K562 (cell line): Measurements from ENCODE around the gene ALDH1A3. TPM values are rescaled to one million over a fixed set of nuclear protein-coding genes. Genes with fewer than 3 reads are reported as not detected.

Source experiments
- ATAC-seq: fragments of 200-7000 bp; cut with Tn5 transposase; 3 replicates; pipeline ENCODE4 v1.9.1; 2020; ENCODE audit warnings: moderate library complexity
- BruUV-seq: library from RNA; stranded (reverse); fragments of 400-500 nt; replicated peaks from 2 replicates; lab custom pipeline; 2021; lab: Mats Ljungman, UMichigan
- CTCF ChIA-PET: fragments of 300-600 bp; formaldehyde crosslinking; extraction: SDS; loops from one replicate; lab custom pipeline; 2021; ENCODE audit warnings: low intra/inter-chr PET ratio; lab: Yijun Ruan, JAX
- POLR2A ChIA-PET: fragments of 300-600, 350-650 bp; sonication (Branson Sonifier 250); formaldehyde crosslinking; extraction: SDS; loops from one replicate; lab custom pipeline; 2021; ENCODE audit warnings: antibody characterized with exemption, inconsistent platforms; lab: Yijun Ruan, JAX
- DNase-seq, 4 experiments: peaks; one replicate each; pipeline versions ENCODE4 v3.0.0 to v3.0.0-alpha.2; 2011 to 2018; ENCODE audit warnings: low spot score in 3 of 4, mixed read lengths in 3 of 4; ENCODE audit errors: extremely low read depth in 1 of 4
- FAIRE-seq: peaks from 2 replicates; lab custom pipeline; 2011; peaks lifted over from hg19 to GRCh38; lab: Jason Lieb, UNC
- H2AFZ ChIP-seq: 2 replicates; pipeline ENCODE4 v1.6.0; 2011; ENCODE audit warnings: low read depth, low read length, control low read depth, inconsistent platforms
- H3K27ac ChIP-seq: fragments of 200-600 bp; 3 replicates; pipeline ENCODE4 v1.8.0; 2011; ENCODE audit warnings: low read depth, mild to moderate bottlenecking, control low read depth, inconsistent platforms, low read length, moderate library complexity, mixed read lengths; ENCODE audit errors: extremely low read depth
- H3K27me3 ChIP-seq, 2 experiments: fragments of 300-600 bp in 1 of 2; 2 replicates in 1 of 2; 3 replicates in 1 of 2; pipeline versions ENCODE4 v1.6.0 to v1.8.0; 2011; ENCODE audit warnings: inconsistent platforms in 2 of 2, low read length in 2 of 2, mild to moderate bottlenecking in 1 of 2, mixed read lengths in 1 of 2, moderate library complexity in 1 of 2; ENCODE audit not compliant: control insufficient read depth in 2 of 2, insufficient read depth in 2 of 2
- H3K36me3 ChIP-seq: fragments of 300-600 bp; 3 replicates; pipeline ENCODE4 v1.8.0; 2011; ENCODE audit warnings: mild to moderate bottlenecking, low read length, inconsistent platforms; ENCODE audit not compliant: control insufficient read depth, insufficient read depth
- H3K4me1 ChIP-seq, 2 experiments: fragments of 200-600 bp in 1 of 2; replicated peaks in 1 of 2; 2 replicates in 1 of 2; 3 replicates in 1 of 2; pipeline versions ENCODE4 v1.5.1 to v1.8.0; 2011; ENCODE audit warnings: inconsistent platforms in 2 of 2, low read length in 2 of 2, mild to moderate bottlenecking in 1 of 2, mixed read lengths in 1 of 2, moderate library complexity in 1 of 2; ENCODE audit not compliant: control insufficient read depth in 2 of 2, insufficient read depth in 2 of 2
- H3K4me2 ChIP-seq: 2 replicates; pipeline ENCODE4 v1.6.1; 2011; ENCODE audit warnings: low read length, control low read depth, inconsistent platforms, mixed read lengths; ENCODE audit not compliant: insufficient read depth
- H3K4me3 ChIP-seq: fragments of 200-600 bp; sonication (generic), shearing (Covaris generic); 2 replicates; pipeline ENCODE4 v1.5.1; 2016; ENCODE audit warnings: control low read depth, inconsistent platforms
- H3K79me2 ChIP-seq: fragments of 200-600 bp; 3 replicates; pipeline ENCODE4 v1.8.0; 2011; ENCODE audit warnings: low read length, inconsistent platforms; ENCODE audit not compliant: control insufficient read depth, insufficient read depth
- H3K9ac ChIP-seq, 2 experiments: 2 replicates each; pipeline versions ENCODE4 v1.6.0 to v1.6.1; 2011; ENCODE audit warnings: low read depth in 2 of 2, low read length in 2 of 2, control low read depth in 1 of 2, inconsistent platforms in 1 of 2, mild to moderate bottlenecking in 1 of 2, mixed read lengths in 1 of 2; ENCODE audit not compliant: insufficient read depth in 1 of 2
- H3K9me1 ChIP-seq: one replicate; pipeline ENCODE4 v1.6.0; 2011; ENCODE audit warnings: inconsistent platforms, mild to moderate bottlenecking, low read length, moderate library complexity; ENCODE audit not compliant: control insufficient read depth, insufficient read depth
- H3K9me3 ChIP-seq: replicated peaks from 2 replicates; pipeline ENCODE4 v1.5.1; 2011; ENCODE audit warnings: low read depth, low read length, inconsistent platforms; ENCODE audit not compliant: control insufficient read depth, insufficient read depth
- H4K20me1 ChIP-seq: replicated peaks from 2 replicates; pipeline ENCODE4 v1.6.1; 2011; ENCODE audit warnings: low read length, inconsistent platforms, mixed read lengths; ENCODE audit not compliant: control insufficient read depth, insufficient read depth
- BRCA1 ChIP-seq, 2 experiments: fragments of 450-650 bp in 1 of 2; sonication (generic) in 1 of 2; formaldehyde crosslinking in 1 of 2; IDR thresholded peaks; 2 replicates each; pipeline versions ENCODE4 v1.5.0 to v1.6.1; 2017 to 2020; ENCODE audit warnings: mild to moderate bottlenecking in 1 of 2, missing genetic modification reagents in 1 of 2
- CAMTA2 ChIP-seq: fragments of 250-450 bp; sonication (Bioruptor Pico); conservative IDR thresholded peaks from 2 replicates; pipeline ENCODE4 v1.5.1; 2022
- GABPA ChIP-seq: fragments of 200-800 bp; sonication (Bioruptor generic); conservative IDR thresholded peaks from 2 replicates; pipeline ENCODE4 v1.6.1; 2016; ENCODE audit warnings: low read depth, missing genetic modification characterization, missing compliant biosample characterization
- HDAC6 ChIP-seq: IDR thresholded peaks from 2 replicates; pipeline ENCODE4 v1.6.1; 2012; ENCODE audit warnings: low read depth, mild to moderate bottlenecking, control low read depth, inconsistent platforms, low read length, moderate library complexity
- HMG20A ChIP-seq: fragments of 450-650 bp; formaldehyde crosslinking; conservative IDR thresholded peaks from 2 replicates; pipeline ENCODE4 v1.4.0; 2020; ENCODE audit warnings: mild to moderate bottlenecking, mixed read lengths
- IFI16 ChIP-seq: fragments of 250-450 bp; sonication (Bioruptor Pico); IDR thresholded peaks from 2 replicates; pipeline ENCODE4 v2.1.2; 2022; ENCODE audit warnings: mild to moderate bottlenecking, inconsistent platforms
- MBD2 ChIP-seq: sonication (generic); IDR thresholded peaks from 2 replicates; pipeline ENCODE4 v1.6.1; 2016; ENCODE audit warnings: low read depth, borderline replicate concordance
- STAG1 ChIP-seq: sonication (generic); formaldehyde crosslinking; IDR thresholded peaks from 2 replicates; pipeline ENCODE4 v1.5.0; 2020; ENCODE audit warnings: missing genetic modification reagents, borderline replicate concordance
- TEAD1 ChIP-seq, 2 experiments: fragments of 450-650 bp in 1 of 2; sonication (generic) in 1 of 2; formaldehyde crosslinking; IDR thresholded peaks; 2 replicates each; pipeline versions ENCODE4 v1.4.0 to v1.8.0; 2020 to 2022; ENCODE audit warnings: mild to moderate bottlenecking in 2 of 2, missing genetic modification reagents in 1 of 2
- XRCC4 ChIP-seq: IDR thresholded peaks from one replicate; pipeline ENCODE4 v1.6.1; 2011; ENCODE audit not compliant: insufficient read depth, insufficient read length; ENCODE audit errors: extremely low read depth
- YY1 ChIP-seq, 3 experiments: IDR thresholded peaks; 2 replicates each; pipeline ENCODE4 v1.6.1; 2011; ENCODE audit warnings: low read length in 2 of 3, mild to moderate bottlenecking in 2 of 3, moderate library complexity in 2 of 3, borderline replicate concordance in 1 of 3, control low read depth in 1 of 3, low read depth in 1 of 3; ENCODE audit not compliant: insufficient read depth in 3 of 3, insufficient replicate concordance in 2 of 3, control insufficient read depth in 1 of 3, insufficient read length in 1 of 3; ENCODE audit errors: extremely low read depth in 1 of 3
- ZNF408 ChIP-seq: fragments of 250-450 bp; sonication (Bioruptor Pico); IDR thresholded peaks from 2 replicates; pipeline ENCODE4 v1.4.0; 2020; ENCODE audit warnings: low read depth, mild to moderate bottlenecking, moderate library complexity
- WGBS: fragments of 100-300 bp; shearing (Covaris generic); methylation state at CpG from one replicate; pipeline ENCODE4 v1.1.6; 2016; ENCODE audit warnings: low coverage, mixed read lengths; ENCODE audit not compliant: insufficient coverage; ENCODE audit errors: missing lambda C conversion rate; 5-methylcytosine and 5-hydroxymethylcytosine counted together
- in situ Hi-C: fragments of 300-500 bp; cut with MboI; formaldehyde crosslinking; loops from 4 replicates; pipeline ENCODE4 v1.15.0; 2018; ENCODE audit warnings: inconsistent platforms, mixed read lengths
- intact Hi-C: fragments of 100-400 bp; cut with micrococcal nuclease; formaldehyde crosslinking; loops from 2 replicates; pipeline ENCODE4 v1.14.2; 2022
- polyA plus RNA-seq, 8 experiments: library from polyadenylated mRNA; depleted of rRNA in 4 of 8; stranded (reverse) in 5 of 8; unstranded in 3 of 8; fragments of >200 nt; fragmentation: Nextera tagmentation in 2 of 8; fragmentation: Illumina TruSeq in 1 of 8; extraction: Ambion mirVana in 2 of 8; extraction: Trizol in 1 of 8; gene quantifications; 2 replicates each; pipeline versions ENCODE4 v1.2.1 to v1.2.3, GENCODE V29; 2011 to 2014; ENCODE audit warnings: inconsistent platforms in 1 of 8, missing spikeins in 1 of 8
- total RNA-seq, 7 experiments: library from RNA; depleted of rRNA in 6 of 7; stranded (reverse); fragments of >200 nt in 6 of 7; fragmentation: Illumina TruSeq in 2 of 7; extraction: Trizol in 2 of 7; gene quantifications; 2 replicates each; pipeline versions ENCODE4 v1.2.1 to v1.2.3, GENCODE V29; 2011 to 2021; ENCODE audit warnings: low replicate concordance in 1 of 7
- TF ChIP-seq, protein P1 (sequence below): fragments of 250-450 bp; sonication (Bioruptor Pico); IDR thresholded peaks from 2 replicates; pipeline ENCODE4 v1.4.0; 2020
- TF ChIP-seq, protein P2 (sequence below), 2 experiments: IDR thresholded peaks; 2 replicates each; pipeline ENCODE4 v1.6.1; 2011; ENCODE audit warnings: borderline replicate concordance in 1 of 2, control low read depth in 1 of 2, low read depth in 1 of 2, low read length in 1 of 2, mild to moderate bottlenecking in 1 of 2, mixed read lengths in 1 of 2, moderate library complexity in 1 of 2; ENCODE audit not compliant: insufficient read depth in 1 of 2, insufficient read length in 1 of 2, poor library complexity in 1 of 2, severe bottlenecking in 1 of 2; ENCODE audit errors: extremely low read depth in 1 of 2
- TF ChIP-seq, protein P3 (sequence below): sonication (generic); formaldehyde crosslinking; IDR thresholded peaks from 2 replicates; pipeline ENCODE4 v1.8.0; 2022; ENCODE audit warnings: missing genetic modification reagents, mild to moderate bottlenecking, moderate library complexity, borderline replicate concordance
- TF ChIP-seq, protein P4 (sequence below): fragments of 250-450 bp; sonication (Bioruptor Pico); IDR thresholded peaks from 2 replicates; pipeline ENCODE4 v1.8.0; 2022; ENCODE audit warnings: inconsistent platforms

Gene ALDH1A3
- total and polyA plus RNA-seq, 9 of the 15 experiments (the other 6 are each of a cell fraction or from before 2014, with no cell fraction given) = 0.38 TPM; not detected in 8

DNA sequence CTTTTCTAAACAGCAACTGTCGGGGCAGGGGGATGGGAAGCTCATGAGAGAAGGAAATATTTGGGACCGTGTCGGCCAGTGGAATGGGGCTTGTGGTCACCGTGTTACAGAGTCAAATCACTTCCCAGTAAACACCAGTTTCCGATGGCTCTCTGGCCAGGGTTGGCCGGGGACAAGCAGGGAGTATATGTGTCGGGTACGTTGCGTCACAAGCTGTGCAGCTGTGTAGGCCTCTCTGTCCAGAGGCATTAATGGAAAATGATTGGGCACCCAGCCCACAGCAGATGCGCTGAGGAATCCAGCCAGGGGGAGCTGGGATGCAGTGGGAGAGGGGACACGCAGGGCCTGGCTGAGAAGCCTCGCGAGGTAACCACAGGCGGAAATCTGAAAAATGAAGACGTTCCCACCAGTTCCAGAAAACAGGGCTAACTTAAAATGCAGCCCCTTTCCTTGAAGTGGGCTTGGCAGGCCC lies 15.8 kb upstream of the ALDH1A3 start:
- no peaks in the 10 kb centered on the region for H4K20me1 ChIP-seq
- CTCF ChIA-PET = no interaction called here

More for the DNA sequence above, 15.8 kb upstream of the ALDH1A3 start:
- POLR2A ChIA-PET = no interaction called here
- Histone ChIP-seq H3K9ac (no peak overlapping the region), H3K36me3 (no peaks in the 10 kb centered on the region), H3K9me3 (no peaks in the 10 kb centered on the region), H3K27me3 (peaks cover 9 to 47% of the 10 kb centered on the region in 2 experiments; a peak in 3 of 5 replicates), H3K4me3 (no peak overlapping the region), H3K79me2 (no peaks in the 10 kb centered on the region), H3K27ac (no peak overlapping the region), H3K9me1 (no peaks in the 10 kb centered on the region), H2AFZ (no peak overlapping the region), H3K4me1 (no peaks in the 10 kb centered on the region; a peak in 1 of 5 replicates), H3K4me2 (no peak overlapping the region)
- BruUV-seq = no TSS peak
- TF ChIP-seq XRCC4 (no peak), GABPA (tag) (no peak), BRCA1 (IDR thresholded peaks at IDR 0.05) (no peak), BRCA1 (CRISPR knock-in tag; IDR thresholded peaks at IDR 0.05) (no peak), HDAC6 (no peak), ZNF408 (CRISPR knock-in tag) (no peak), MBD2 (no peak), YY1 (IDR thresholded peaks at IDR 0.05; ENCODE audit: borderline replicate concordance in 1 of 3, control insufficient read depth in 1 of 3, extremely low read depth in 1 of 3, insufficient read depth in 3 of 3, insufficient read length in 1 of 3, insufficient replicate concordance in 2 of 3, low read depth in 1 of 3, low read length in 2 of 3) (no peak), STAG1 (no peak), TEAD1 (CRISPR knock-in tag; IDR thresholded peaks at IDR 0.05) (no peak), HMG20A (CRISPR knock-in tag) (no peak), CAMTA2 (CRISPR knock-in tag) (no peak), IFI16 (CRISPR knock-in tag) (no peak)
- TF ChIP-seq, protein P1, sequence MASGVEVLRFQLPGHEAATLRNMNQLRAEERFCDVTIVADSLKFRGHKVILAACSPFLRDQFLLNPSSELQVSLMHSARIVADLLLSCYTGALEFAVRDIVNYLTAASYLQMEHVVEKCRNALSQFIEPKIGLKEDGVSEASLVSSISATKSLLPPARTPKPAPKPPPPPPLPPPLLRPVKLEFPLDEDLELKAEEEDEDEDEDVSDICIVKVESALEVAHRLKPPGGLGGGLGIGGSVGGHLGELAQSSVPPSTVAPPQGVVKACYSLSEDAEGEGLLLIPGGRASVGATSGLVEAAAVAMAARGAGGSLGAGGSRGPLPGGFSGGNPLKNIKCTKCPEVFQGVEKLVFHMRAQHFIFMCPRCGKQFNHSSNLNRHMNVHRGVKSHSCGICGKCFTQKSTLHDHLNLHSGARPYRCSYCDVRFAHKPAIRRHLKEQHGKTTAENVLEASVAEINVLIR (CRISPR knock-in tag) = no peak
- TF ChIP-seq, protein P2, sequence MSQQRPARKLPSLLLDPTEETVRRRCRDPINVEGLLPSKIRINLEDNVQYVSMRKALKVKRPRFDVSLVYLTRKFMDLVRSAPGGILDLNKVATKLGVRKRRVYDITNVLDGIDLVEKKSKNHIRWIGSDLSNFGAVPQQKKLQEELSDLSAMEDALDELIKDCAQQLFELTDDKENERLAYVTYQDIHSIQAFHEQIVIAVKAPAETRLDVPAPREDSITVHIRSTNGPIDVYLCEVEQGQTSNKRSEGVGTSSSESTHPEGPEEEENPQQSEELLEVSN (IDR thresholded peaks at IDR 0.05; ENCODE audit: borderline replicate concordance in 1 of 2, extremely low read depth in 1 of 2, insufficient read depth in 1 of 2, insufficient read length in 1 of 2, low read depth in 1 of 2, low read length in 1 of 2, poor library complexity in 1 of 2, severe bottlenecking in 1 of 2) = no peak
- TF ChIP-seq, protein P3, sequence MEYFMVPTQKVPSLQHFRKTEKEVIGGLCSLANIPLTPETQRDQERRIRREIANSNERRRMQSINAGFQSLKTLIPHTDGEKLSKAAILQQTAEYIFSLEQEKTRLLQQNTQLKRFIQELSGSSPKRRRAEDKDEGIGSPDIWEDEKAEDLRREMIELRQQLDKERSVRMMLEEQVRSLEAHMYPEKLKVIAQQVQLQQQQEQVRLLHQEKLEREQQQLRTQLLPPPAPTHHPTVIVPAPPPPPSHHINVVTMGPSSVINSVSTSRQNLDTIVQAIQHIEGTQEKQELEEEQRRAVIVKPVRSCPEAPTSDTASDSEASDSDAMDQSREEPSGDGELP = no peak
- TF ChIP-seq, protein P4, sequence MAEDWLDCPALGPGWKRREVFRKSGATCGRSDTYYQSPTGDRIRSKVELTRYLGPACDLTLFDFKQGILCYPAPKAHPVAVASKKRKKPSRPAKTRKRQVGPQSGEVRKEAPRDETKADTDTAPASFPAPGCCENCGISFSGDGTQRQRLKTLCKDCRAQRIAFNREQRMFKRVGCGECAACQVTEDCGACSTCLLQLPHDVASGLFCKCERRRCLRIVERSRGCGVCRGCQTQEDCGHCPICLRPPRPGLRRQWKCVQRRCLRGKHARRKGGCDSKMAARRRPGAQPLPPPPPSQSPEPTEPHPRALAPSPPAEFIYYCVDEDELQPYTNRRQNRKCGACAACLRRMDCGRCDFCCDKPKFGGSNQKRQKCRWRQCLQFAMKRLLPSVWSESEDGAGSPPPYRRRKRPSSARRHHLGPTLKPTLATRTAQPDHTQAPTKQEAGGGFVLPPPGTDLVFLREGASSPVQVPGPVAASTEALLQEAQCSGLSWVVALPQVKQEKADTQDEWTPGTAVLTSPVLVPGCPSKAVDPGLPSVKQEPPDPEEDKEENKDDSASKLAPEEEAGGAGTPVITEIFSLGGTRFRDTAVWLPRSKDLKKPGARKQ = no peak
- FAIRE-seq (no peak), DNase-seq (no peak), ATAC-seq (no peak; the same call in 2 of the 3 replicates)
- 0% methylated on average over 15 of the region's 15 CpGs for WGBS
- intact Hi-C loops = no loop called here
- in situ Hi-C loops = no loop called here
